ENCODE measurements around the gene MAPKAPK2. TPM values are rescaled to one million over a fixed set of nuclear protein-coding genes. Genes with fewer than 3 reads are reported as not detected.

Gene MAPKAPK2
- total RNA-seq, 1 experiment from 2014 or later, result 51.1 TPM

- Histone ChIP-seq H3K9me3 (ENCODE audit: control insufficient read depth in 1 of 2, insufficient read depth in 1 of 2, low read depth in 1 of 2, low read length in 2 of 2) (no peaks in the 10 kb centered on the region), H3K36me3 (ENCODE audit: control insufficient read depth in 1 of 2, insufficient read depth in 2 of 2, low read length in 2 of 2) (no peaks in the 10 kb centered on the region), H4K20me1 (ENCODE audit: insufficient read depth) (no peaks in the 10 kb centered on the region), H3K4me1 (ENCODE audit: control insufficient read depth in 1 of 2, insufficient read depth in 2 of 2, low read length in 2 of 2) (peaks cover 0 to 5% of the 10 kb centered on the region in 2 experiments; a peak in 2 of 4 replicates), H3K9ac (ENCODE audit: low read length) (no peak overlapping the region), H2AFZ (ENCODE audit: low read depth, low read length, poor library complexity, severe bottlenecking) (no peak overlapping the region), H3K27me3 (ENCODE audit: insufficient read depth, low read length) (peaks cover 12% of the 10 kb centered on the region; the same call in 1 of the 2 replicates), H3K4me2 (ENCODE audit: low read length) (no peak overlapping the region), H3K9me2 (ENCODE audit: insufficient read depth) (no peaks in the 10 kb centered on the region), H3K79me2 (ENCODE audit: insufficient read depth, low read length) (no peaks in the 10 kb centered on the region), H3K4me3 (replicated peaks in 1 of 2; ENCODE audit: low read depth in 1 of 2, low read length in 2 of 2) (no peak overlapping the region), H3K27ac (ENCODE audit: low read depth, low read length) (no peak overlapping the region)
- RAD21 ChIA-PET (ENCODE audit: low non-redundant PET in 1 of 2, low total read pairs in 2 of 2, uncharacterized antibody in 2 of 2, unreplicated experiment in 2 of 2), result no interaction called here
- DNase-seq (ENCODE audit: low read depth, low spot score) (no peak), ATAC-seq (no peak)
- intact Hi-C loops (cut with micrococcal nuclease), result no loop called here
- TF ChIP-seq ZFX (IDR thresholded peaks at IDR 0.05), result no peak
- TF ChIP-seq SIN3A (IDR thresholded peaks at IDR 0.05; ENCODE audit: low read depth), result no peak
- no peak for TF ChIP-seq FOSL1 (IDR thresholded peaks at IDR 0.05; ENCODE audit: low read depth)
- no peak for TF ChIP-seq POLR2A (IDR thresholded peaks at IDR 0.05; ENCODE audit: borderline replicate concordance, extremely low read depth, insufficient read depth, insufficient read length)
- no peak for TF ChIP-seq EZH2phosphoT487 (IDR thresholded peaks at IDR 0.05; ENCODE audit: borderline replicate concordance)
- TF ChIP-seq CEBPB (IDR thresholded peaks at IDR 0.05; ENCODE audit: low read depth), result no peak
- no peak for TF ChIP-seq MAX (IDR thresholded peaks at IDR 0.05)
- no peak for TF ChIP-seq ZBTB33 (IDR thresholded peaks at IDR 0.05; ENCODE audit: extremely low read depth, insufficient replicate concordance, low read length)
- TF ChIP-seq CTCF (IDR thresholded peaks at IDR 0.05 in 2 of 3, conservative IDR thresholded peaks at IDR 0.05 in 1 of 3; ENCODE audit: borderline replicate concordance in 1 of 3, insufficient read depth in 1 of 3, low read depth in 2 of 3, low read length in 2 of 3), result no peak
- no peak for TF ChIP-seq SP1 (IDR thresholded peaks at IDR 0.05; ENCODE audit: low read depth)
- TF ChIP-seq RAD21 (IDR thresholded peaks at IDR 0.05; ENCODE audit: low read depth), result no peak
- POLR2A ChIA-PET, result no interaction called here
- CTCF ChIA-PET, result no interaction called here
- no TSS peak for BruUV-seq (replicated peaks)
These were observed 84.6 kb downstream of the MAPKAPK2 start for GRCh38 chr1:206769304-206769731.
